Type B pancreatic cell (in vitro differentiated cells): ENCODE results near the gene A4GALT. TPM values are rescaled to one million over a fixed set of nuclear protein-coding genes. Genes with fewer than 3 reads are reported as not detected.
A peak's percentile ranks its signal among the peaks of the same experiment; 100 is the strongest.

Experiments
- DNase-seq: peaks from one replicate; pipeline ENCODE4 v3.0.0; 2021; ENCODE audit warnings: mixed read lengths; ENCODE audit not compliant: unreplicated experiment; ENCODE audit errors: extremely low spot score
- H3K27ac Mint-ChIP-seq: 2 replicates; pipeline ENCODE4 v1.8.0; 2021; ENCODE audit warnings: mild to moderate bottlenecking, mixed read lengths
- H3K27me3 Mint-ChIP-seq: 2 replicates; pipeline ENCODE4 v1.8.0; 2021; ENCODE audit warnings: mixed read lengths
- H3K36me3 Mint-ChIP-seq: 2 replicates; pipeline ENCODE4 v1.8.0; 2021; ENCODE audit warnings: mixed read lengths
- H3K4me1 Mint-ChIP-seq: one replicate; pipeline ENCODE4 v1.8.0; 2021; ENCODE audit warnings: mixed read lengths; ENCODE audit not compliant: unreplicated experiment
- H3K4me3 Mint-ChIP-seq: 2 replicates; pipeline ENCODE4 v1.8.0; 2021; ENCODE audit warnings: mild to moderate bottlenecking, mixed read lengths
- H3K9me3 Mint-ChIP-seq: 2 replicates; pipeline ENCODE4 v1.8.0; 2021; ENCODE audit warnings: mixed read lengths
- total RNA-seq: library from RNA; stranded (reverse); gene quantifications from 2 replicates; pipeline ENCODE4 v1.2.1, GENCODE V29; 2021; ENCODE audit warnings: low replicate concordance
- TF ChIP-seq, protein P1 (sequence below): fragments of 200-600 bp; sonication (generic); conservative IDR thresholded peaks from 2 replicates; pipeline ENCODE4 v1.5.0; 2021; ENCODE audit warnings: antibody characterized with exemption, mild to moderate bottlenecking

The A4GALT gene
- total RNA-seq, 1 donor from 2014 or later: 20.2 TPM

DNA sequence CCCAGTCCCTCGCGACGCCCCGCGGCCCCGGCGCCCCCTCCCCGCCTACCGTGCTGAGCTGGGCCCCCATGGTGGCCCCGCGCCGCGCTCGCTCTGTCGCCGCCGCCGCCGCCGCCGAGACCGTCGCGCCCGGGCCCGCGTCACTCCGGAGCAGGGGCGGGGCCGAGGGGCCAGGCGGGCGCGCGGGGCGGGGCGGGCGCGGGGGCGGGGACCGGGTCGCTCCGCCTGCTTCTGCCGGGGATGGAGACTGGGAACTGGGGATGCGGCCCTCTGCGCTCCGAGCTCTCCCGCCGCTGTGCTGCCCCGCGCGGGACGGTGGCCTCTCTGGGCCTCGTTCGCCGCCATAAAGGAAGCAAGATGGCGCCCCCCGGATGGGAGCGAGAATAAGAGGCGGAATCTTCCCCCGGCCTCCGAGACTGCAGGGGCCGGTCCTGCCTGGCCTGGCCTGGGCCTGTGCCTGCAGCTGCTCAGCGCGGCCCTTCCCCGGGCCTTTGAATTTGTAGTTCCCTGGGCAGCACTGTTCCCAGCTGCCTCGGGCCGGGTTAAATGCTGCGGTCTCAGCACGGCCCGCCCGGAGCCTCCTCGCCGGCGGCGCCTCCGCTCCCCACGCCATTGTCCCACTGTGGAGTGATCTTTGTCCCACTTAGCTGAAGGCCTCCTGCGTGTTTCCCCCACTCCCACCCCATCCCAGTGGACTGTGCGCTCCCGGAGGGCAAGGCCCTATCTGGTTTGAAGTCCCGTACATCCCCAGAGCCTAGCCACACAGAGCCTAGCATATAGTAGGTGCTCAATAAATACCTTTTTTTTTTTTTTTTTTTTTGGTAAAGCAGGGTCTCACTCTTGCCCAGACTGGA, 71.2 kb downstream of the A4GALT start, which contains the start of gene CYB5R3:
Gene CYB5R3 (minus strand): TSS at position 147 of the 854 bp plus-strand sequence. CDS start 77 bp downstream, at position 70.
- Mint-ChIP-seq H3K36me3 (peaks cover under 1% of the 10 kb centered on the region), H3K4me1 (peaks cover 32% of the 10 kb centered on the region), H3K9me3 (no peaks in the 10 kb centered on the region), H3K27ac (peak within 1 kb of the TSS; percentile 98), H3K27me3 (no peaks in the 10 kb centered on the region), H3K4me3 (peak within 1 kb of the TSS; percentile 99)
- TF ChIP-seq, protein P1, sequence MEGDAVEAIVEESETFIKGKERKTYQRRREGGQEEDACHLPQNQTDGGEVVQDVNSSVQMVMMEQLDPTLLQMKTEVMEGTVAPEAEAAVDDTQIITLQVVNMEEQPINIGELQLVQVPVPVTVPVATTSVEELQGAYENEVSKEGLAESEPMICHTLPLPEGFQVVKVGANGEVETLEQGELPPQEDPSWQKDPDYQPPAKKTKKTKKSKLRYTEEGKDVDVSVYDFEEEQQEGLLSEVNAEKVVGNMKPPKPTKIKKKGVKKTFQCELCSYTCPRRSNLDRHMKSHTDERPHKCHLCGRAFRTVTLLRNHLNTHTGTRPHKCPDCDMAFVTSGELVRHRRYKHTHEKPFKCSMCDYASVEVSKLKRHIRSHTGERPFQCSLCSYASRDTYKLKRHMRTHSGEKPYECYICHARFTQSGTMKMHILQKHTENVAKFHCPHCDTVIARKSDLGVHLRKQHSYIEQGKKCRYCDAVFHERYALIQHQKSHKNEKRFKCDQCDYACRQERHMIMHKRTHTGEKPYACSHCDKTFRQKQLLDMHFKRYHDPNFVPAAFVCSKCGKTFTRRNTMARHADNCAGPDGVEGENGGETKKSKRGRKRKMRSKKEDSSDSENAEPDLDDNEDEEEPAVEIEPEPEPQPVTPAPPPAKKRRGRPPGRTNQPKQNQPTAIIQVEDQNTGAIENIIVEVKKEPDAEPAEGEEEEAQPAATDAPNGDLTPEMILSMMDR: no peak
- peak; percentile 88 for DNase-seq

DNA sequence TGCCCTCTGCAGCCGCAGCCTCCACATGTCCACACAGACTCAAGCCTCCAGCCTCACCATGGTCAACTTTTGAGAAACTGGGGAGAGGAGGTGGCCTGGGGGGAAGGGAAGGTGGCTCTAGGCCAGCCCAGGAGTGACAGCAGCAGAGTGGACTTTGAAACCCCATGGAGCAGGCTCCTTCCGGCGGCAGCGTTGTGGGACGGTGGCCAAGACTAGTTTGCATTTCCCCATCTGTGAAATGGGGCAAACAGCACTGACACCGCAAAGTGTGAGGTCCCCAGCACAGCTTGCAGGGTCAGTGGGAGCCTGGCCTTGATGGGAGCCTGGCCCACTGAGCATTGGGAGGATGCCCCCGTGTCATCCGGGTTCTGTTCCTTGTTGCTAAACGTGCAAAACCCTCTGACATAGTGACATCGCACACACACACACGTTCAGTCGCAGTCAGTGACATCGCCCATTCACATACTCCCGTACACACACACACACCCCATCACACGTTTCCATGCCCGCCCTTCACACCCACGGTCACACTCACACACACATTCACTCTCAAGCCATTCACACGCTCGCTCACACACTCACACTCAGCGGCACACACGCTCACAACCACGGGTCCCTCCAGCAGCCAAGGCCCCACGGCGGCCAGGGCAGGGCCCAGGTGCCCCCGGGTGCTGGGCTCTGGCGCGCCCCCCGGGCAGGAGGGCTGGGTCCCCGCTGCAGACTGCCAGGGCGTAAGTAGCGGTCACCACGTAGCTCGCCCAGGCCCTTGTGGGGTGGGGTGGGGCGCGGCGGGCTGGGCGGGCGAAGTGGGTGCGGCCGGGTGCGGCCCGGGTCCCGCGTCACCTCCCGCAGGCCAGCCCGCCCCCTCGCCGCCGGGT, 72.1 kb downstream of the A4GALT start:
- DNase-seq: no peak
- peaks cover 4% of the 10 kb centered on the region for H3K36me3 Mint-ChIP-seq
- TF ChIP-seq, protein P1: no peak

DNA sequence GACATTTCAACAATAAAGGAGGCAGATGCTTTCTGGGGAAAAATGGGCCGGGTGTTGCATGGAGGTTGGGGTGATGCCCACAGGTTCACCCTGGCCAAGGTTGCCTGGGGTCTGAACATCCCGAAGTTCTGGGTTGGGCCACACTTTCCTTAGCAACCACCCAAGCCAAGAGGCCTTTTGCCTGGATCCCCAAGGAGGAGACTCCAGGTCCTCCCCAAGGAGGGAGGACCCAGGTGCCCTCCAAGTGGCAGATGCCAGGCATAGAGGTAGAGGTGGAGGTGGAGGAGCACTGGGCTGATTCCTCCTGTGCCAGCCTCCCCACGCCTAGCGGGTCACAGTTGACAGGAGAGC, 72.7 kb downstream of the A4GALT start:
- H3K27ac Mint-ChIP-seq: peak overlapping the region; percentile 98
- H3K27me3 Mint-ChIP-seq: no peaks in the 10 kb centered on the region
- TF ChIP-seq, protein P1: no peak
- no peaks in the 10 kb centered on the region for H3K9me3 Mint-ChIP-seq
- no peak for DNase-seq
- H3K4me1 Mint-ChIP-seq: peaks cover 30% of the 10 kb centered on the region
- peak overlapping the region; percentile 99 for H3K4me3 Mint-ChIP-seq
- peaks cover 4% of the 10 kb centered on the region for H3K36me3 Mint-ChIP-seq

More for the DNA sequence above, 72.1 kb downstream of the A4GALT start:
- Mint-ChIP-seq H3K9me3 (no peaks in the 10 kb centered on the region), H3K4me1 (peaks cover 30% of the 10 kb centered on the region), H3K27me3 (no peaks in the 10 kb centered on the region), H3K27ac (peak overlapping the region; percentile 98), H3K4me3 (peak overlapping the region; percentile 99)

DNA sequence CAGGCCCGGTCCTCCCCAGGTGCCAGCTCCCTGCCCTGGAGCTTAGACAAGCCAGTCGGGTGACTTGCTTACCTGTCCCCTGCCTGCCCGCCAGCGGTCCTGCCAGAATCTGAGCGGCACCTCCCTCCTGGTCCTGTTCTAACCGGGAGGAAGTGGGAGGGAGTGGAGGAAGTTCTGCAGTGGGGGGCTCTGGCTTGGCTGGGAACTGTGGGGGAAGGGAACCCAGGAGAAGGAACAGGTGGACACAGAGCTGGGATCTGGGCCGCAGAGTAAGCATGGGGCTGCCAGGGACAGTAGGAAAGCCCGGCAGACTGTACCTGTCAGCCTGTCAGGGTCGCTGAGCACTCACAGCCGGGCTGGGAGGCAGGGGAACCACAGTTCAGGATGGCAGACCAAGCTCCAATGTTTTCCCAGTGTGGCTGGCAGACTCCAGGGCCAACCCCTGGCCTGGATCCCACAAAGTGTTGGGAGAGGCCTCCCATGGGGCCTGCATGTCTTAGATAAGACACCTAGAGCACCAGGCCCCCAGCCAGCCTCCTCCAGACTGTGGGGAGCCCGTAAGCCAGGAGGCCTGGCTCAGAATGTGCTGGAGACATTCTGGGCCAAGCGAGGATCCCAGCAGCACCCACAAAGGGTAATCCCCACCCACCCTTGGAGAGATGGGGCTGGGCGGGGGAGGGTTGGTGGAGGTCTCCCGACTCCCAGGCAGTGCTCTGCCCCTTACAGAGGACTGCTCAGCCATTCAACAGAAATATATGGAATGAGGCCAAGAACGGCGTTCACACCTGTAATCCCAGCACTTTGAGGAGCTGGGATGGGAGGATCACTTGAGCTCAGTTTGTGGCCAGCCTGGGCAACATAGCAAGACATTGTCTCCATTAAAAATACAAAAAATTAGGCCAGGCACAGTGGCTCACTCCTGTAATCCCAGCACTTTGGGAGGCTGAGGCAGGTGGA, 73.8 kb downstream of the A4GALT start:
- peaks cover 4% of the 10 kb centered on the region for H3K36me3 Mint-ChIP-seq
- no peaks in the 10 kb centered on the region for H3K9me3 Mint-ChIP-seq
- H3K4me3 Mint-ChIP-seq: peak overlapping the region; percentile 99
- DNase-seq: no peak
- H3K27me3 Mint-ChIP-seq: no peaks in the 10 kb centered on the region
- peaks cover 30% of the 10 kb centered on the region for H3K4me1 Mint-ChIP-seq
- TF ChIP-seq, protein P1: no peak
- H3K27ac Mint-ChIP-seq: peak overlapping the region; percentile 98
